Neutrophil (primary cell): ENCODE measurements around the gene KRT24.
"Not testable (repeated sequence)": the region's sequence is repeated elsewhere in the genome, so short reads cannot be mapped to it uniquely, and the experiment has no call there.

Experiments
- H3K27ac ChIP-seq: fragments of 200-600 bp; sonication (generic); 2 replicates; pipeline ENCODE4 v1.5.1; 2016; ENCODE audit warnings: mild to moderate bottlenecking, moderate library complexity
- H3K27me3 ChIP-seq: fragments of 200-600 bp; sonication (generic); 2 replicates; pipeline ENCODE4 v1.6.0; 2016; ENCODE audit warnings: mild to moderate bottlenecking
- H3K36me3 ChIP-seq: fragments of 200-600 bp; sonication (generic); 2 replicates; pipeline ENCODE4 v1.5.1; 2017
- H3K4me1 ChIP-seq, 2 experiments: fragments of 200-600 bp in 1 of 2; sonication (generic) in 1 of 2; 1 replicate in 1 of 2; 2 replicates in 1 of 2; pipeline versions ENCODE4 v1.5.1 to v1.6.1; 2013 to 2016; ENCODE audit warnings: low read depth in 1 of 2, low read length in 1 of 2, mild to moderate bottlenecking in 1 of 2, moderate library complexity in 1 of 2; ENCODE audit not compliant: control insufficient read depth in 1 of 2, insufficient read depth in 1 of 2
- H3K4me3 ChIP-seq, 2 experiments: fragments of 200-600 bp in 1 of 2; sonication (generic) in 1 of 2; 1 replicate in 1 of 2; 2 replicates in 1 of 2; pipeline ENCODE4 v1.5.1; 2013 to 2016; ENCODE audit warnings: low read depth in 1 of 2, low read length in 1 of 2, mild to moderate bottlenecking in 1 of 2, moderate library complexity in 1 of 2
- H3K9me3 ChIP-seq: fragments of 200-600 bp; sonication (generic); 2 replicates; pipeline ENCODE4 v1.5.1; 2016
- TF ChIP-seq, protein P1 (sequence below): fragments of 200-600 bp; sonication (generic); IDR thresholded peaks from 2 replicates; pipeline ENCODE4 v1.5.1; 2016; ENCODE audit warnings: antibody characterized with exemption

KRT24 gene

DNA sequence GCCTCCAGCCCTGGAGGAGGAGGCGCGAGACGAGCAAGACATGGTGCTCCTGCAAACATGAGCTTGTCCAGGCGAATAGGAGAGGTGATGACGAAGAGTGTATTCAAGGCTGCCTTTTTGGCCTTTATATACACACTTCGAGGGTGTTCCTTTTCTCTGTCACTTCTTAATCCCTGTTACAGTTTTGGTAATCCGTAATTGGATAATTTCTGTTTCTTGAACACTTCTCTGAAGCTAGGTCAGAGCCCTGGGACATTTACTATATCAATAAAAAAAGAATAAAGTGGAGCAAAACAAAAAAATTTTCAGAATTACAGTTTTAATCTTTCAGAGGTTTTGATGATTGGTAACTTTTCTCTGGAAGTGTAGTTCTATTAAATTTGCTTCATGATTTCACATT lies at the start of gene KRT24:
TSS of gene KRT24 (minus strand) at position 101 of the 400 bp plus-strand sequence. CDS start at position 42, 59 bp downstream.
- Histone ChIP-seq H3K27me3 (peaks cover 81% of the 10 kb centered on the region), H3K4me1 (no peaks in the 10 kb centered on the region), H3K36me3 (no peaks in the 10 kb centered on the region), H3K4me3 (no peak within 1 kb of the TSS), H3K9me3 (no peaks in the 10 kb centered on the region), H3K27ac (no peak within 1 kb of the TSS)
- TF ChIP-seq, protein P1, sequence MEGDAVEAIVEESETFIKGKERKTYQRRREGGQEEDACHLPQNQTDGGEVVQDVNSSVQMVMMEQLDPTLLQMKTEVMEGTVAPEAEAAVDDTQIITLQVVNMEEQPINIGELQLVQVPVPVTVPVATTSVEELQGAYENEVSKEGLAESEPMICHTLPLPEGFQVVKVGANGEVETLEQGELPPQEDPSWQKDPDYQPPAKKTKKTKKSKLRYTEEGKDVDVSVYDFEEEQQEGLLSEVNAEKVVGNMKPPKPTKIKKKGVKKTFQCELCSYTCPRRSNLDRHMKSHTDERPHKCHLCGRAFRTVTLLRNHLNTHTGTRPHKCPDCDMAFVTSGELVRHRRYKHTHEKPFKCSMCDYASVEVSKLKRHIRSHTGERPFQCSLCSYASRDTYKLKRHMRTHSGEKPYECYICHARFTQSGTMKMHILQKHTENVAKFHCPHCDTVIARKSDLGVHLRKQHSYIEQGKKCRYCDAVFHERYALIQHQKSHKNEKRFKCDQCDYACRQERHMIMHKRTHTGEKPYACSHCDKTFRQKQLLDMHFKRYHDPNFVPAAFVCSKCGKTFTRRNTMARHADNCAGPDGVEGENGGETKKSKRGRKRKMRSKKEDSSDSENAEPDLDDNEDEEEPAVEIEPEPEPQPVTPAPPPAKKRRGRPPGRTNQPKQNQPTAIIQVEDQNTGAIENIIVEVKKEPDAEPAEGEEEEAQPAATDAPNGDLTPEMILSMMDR: no peak

DNA sequence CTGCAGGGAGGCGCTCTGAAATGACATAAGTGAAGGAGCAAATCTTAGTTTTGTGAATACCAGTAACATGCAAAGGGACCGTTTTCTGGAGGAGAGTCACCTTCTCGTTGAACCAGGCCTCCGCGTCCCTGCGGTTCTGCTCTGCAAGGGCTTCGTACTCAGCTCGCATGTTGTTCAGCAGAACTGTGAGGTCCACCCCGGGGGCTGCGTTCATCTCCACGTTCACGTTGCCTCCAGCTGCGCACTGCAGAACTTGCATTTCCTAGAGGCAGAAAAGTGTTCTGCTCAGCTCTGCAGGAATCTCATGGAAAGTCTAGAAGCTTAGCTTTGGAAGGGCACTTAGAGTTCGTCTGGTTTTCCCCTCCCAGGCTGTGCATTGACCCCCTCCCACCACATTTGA lies 47.5 kb upstream of the KRT24 start:
- Histone ChIP-seq H3K9me3 (no peaks in the 10 kb centered on the region), H3K27ac (no peak overlapping the region), H3K4me1 (no peaks in the 10 kb centered on the region), H3K27me3 (peaks cover 92% of the 10 kb centered on the region), H3K4me3 (no peak overlapping the region), H3K36me3 (no peaks in the 10 kb centered on the region)
- TF ChIP-seq, protein P1: no peak

DNA sequence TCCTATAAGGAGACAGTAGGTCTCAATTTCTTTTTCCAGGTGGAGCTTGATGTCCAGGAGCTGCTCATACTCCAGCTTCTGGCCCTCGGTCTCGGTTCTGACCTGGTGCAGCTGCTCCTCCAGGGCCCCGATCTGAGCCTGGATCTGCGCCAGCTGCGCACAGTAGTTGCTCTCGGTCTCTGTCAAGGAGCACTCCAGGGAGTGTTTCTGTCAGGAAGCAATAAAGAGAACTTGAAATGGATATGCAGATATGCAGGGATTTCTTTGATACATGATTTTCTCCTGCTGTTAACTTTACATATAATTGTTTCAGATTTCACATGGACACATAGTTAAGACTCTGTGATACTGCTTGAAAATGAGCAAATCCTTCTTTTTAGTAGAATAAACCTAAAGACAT lies 46.8 kb upstream of the KRT24 start:
- Histone ChIP-seq H3K36me3 (no peaks in the 10 kb centered on the region), H3K27ac (no peak overlapping the region), H3K4me3 (no peak overlapping the region)

DNA sequence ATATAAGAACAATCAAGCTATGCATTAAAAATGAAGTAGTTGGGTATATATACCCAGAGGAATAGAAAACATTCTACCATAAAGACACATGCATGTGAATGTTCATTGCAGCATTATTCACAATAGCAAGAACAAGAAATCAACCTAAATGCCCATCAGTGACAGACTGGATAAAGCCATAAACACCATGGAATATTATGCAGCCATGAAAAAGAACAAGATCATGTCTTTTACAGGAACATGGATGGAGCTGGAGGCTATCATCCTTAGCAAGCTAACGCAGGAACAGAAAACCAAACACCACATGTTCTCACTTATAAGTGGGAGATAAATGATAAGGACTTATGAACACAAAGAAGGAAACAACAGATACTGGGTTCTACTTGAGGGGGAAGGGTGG lies 45.1 kb upstream of the KRT24 start:
- H3K4me1 ChIP-seq: not testable (repeated sequence)

More for the DNA sequence above, 46.8 kb upstream of the KRT24 start:
- Histone ChIP-seq H3K4me1 (no peaks in the 10 kb centered on the region), H3K9me3 (no peaks in the 10 kb centered on the region), H3K27me3 (peaks cover 92% of the 10 kb centered on the region)
- TF ChIP-seq, protein P1: no peak

DNA sequence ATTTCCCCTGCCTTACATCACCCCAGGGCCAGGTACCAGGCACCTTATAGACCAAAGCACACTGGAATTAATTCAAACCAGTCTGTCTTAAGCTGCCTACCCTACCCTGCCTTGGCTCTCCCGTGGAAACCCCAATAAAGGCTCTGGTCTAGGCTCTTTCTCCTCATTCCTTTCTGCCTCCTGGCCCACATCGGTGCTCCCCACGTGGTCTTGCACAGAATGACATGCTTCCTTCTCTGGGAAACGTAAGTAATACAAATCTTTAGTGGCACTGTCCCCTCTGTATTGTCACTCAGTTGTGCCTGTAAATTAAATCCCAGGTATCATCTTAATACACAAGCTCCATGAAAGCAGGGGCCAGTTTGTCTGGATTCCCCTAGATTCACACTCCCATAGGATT lies 35.0 kb upstream of the KRT24 start:
- Histone ChIP-seq H3K4me1 (no peaks in the 10 kb centered on the region), H3K9me3 (no peaks in the 10 kb centered on the region), H3K36me3 (no peaks in the 10 kb centered on the region), H3K4me3 (no peak overlapping the region), H3K27ac (no peak overlapping the region), H3K27me3 (peaks cover 77% of the 10 kb centered on the region)
- TF ChIP-seq, protein P1: no peak

More for the DNA sequence above, 45.1 kb upstream of the KRT24 start:
- H3K27me3 ChIP-seq: peaks cover 89% of the 10 kb centered on the region
- H3K4me3 ChIP-seq, H3K27ac ChIP-seq, H3K36me3 ChIP-seq, H3K9me3 ChIP-seq: not testable (repeated sequence)

DNA sequence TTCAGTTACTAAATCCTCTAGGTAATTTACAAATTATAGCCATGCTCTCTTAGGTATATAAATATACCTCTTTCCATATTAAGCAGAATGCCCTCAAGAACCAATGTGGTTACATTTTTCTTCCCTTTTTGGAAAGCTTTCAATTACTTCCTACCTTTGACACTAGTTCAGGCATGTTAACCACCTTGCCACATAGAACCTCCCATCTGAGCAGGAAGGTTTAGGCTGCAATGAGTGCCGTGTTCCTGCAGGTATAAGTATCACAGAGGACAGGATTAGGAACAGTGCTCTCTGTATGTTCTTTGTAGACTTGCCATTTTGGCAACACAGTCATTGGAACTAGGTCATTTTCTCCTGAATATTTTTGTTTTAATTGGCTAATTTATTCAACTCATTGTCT lies 31.5 kb upstream of the KRT24 start:
- H3K4me1 ChIP-seq: no peaks in the 10 kb centered on the region
- H3K27ac ChIP-seq: no peak overlapping the region
- no peak overlapping the region for H3K4me3 ChIP-seq
- peaks cover 88% of the 10 kb centered on the region for H3K27me3 ChIP-seq
- no peaks in the 10 kb centered on the region for H3K9me3 ChIP-seq
- no peaks in the 10 kb centered on the region for H3K36me3 ChIP-seq
- TF ChIP-seq, protein P1: no peak
